Raji (cell line): ENCODE measurements around the gene LHFPL2.

Experiments used
- POLR2A ChIP-seq: IDR thresholded peaks from 2 replicates; pipeline ENCODE4 v1.6.1; 2011; ENCODE audit warnings: low read depth, low read length, control low read depth; ENCODE audit not compliant: insufficient read depth

The LHFPL2 gene

GRCh38 chr5:78648359-78649210, at the start of gene LHFPL2:
TSS of gene LHFPL2 (minus strand) at chr5:78648772. CDS start at chr5:78510213, 138,559 bp downstream.
- 0 out of 2 replicates have a peak, but pooled peaks have one; percentile 16 for TF ChIP-seq POLR2A

- TF ChIP-seq POLR2A = no peak
Observed at GRCh38 chr5:78696637-78697036, 48.1 kb upstream of the LHFPL2 start.

GRCh38 chr5:78693339-78693738, 44.8 kb upstream of the LHFPL2 start:
- no peak for TF ChIP-seq POLR2A

- TF ChIP-seq POLR2A = no peak
Observed at GRCh38 chr5:78691084-78691960, 42.8 kb upstream of the LHFPL2 start.

GRCh38 chr5:78690253-78690972, 41.8 kb upstream of the LHFPL2 start:
- TF ChIP-seq POLR2A = no peak

- no peak for TF ChIP-seq POLR2A
Observed at GRCh38 chr5:78689540-78690252, 41.1 kb upstream of the LHFPL2 start.

- no peak for TF ChIP-seq POLR2A
Observed at GRCh38 chr5:78679905-78680304, 31.3 kb upstream of the LHFPL2 start.

GRCh38 chr5:78677777-78678668, 29.5 kb upstream of the LHFPL2 start:
- TF ChIP-seq POLR2A = no peak

- no peak for TF ChIP-seq POLR2A
Observed at GRCh38 chr5:78675956-78676730, 27.6 kb upstream of the LHFPL2 start.

GRCh38 chr5:78672154-78672553, 23.6 kb upstream of the LHFPL2 start:
- TF ChIP-seq POLR2A = no peak

- no peak for TF ChIP-seq POLR2A
Observed at GRCh38 chr5:78671609-78672008, 23.0 kb upstream of the LHFPL2 start.

- TF ChIP-seq POLR2A = no peak
Observed at GRCh38 chr5:78670701-78671269, 22.2 kb upstream of the LHFPL2 start.
